OCI-LY1 (cell line): ENCODE measurements around the gene ENPP7.

Experiments
- H2AFZ ChIP-seq: fragments of 200-600 bp; sonication (generic), shearing (Covaris generic); 2 replicates; pipeline ENCODE4 v1.6.0; 2014; ENCODE audit warnings: antibody characterized with exemption, mild to moderate bottlenecking, low read length
- H3F3A ChIP-seq: fragments of 200-600 bp; sonication (generic), shearing (Covaris generic); 2 replicates; pipeline ENCODE4 v1.6.0; 2014; ENCODE audit warnings: mild to moderate bottlenecking, antibody characterized with exemption, low read length, moderate library complexity; ENCODE audit not compliant: insufficient read depth
- H3K27ac ChIP-seq: fragments of 200-600 bp; sonication (generic); 2 replicates; pipeline ENCODE4 v1.5.1; 2014; ENCODE audit warnings: low read length, mixed run types, mild to moderate bottlenecking, low read depth; ENCODE audit not compliant: poor library complexity, severe bottlenecking
- H3K27me3 ChIP-seq: fragments of 200-600 bp; sonication (generic); 2 replicates; pipeline ENCODE4 v1.6.0; 2014; ENCODE audit warnings: antibody characterized with exemption, mild to moderate bottlenecking, low read length, moderate library complexity; ENCODE audit not compliant: insufficient read depth
- H3K36me3 ChIP-seq: fragments of 200-600 bp; sonication (generic); 2 replicates; pipeline ENCODE4 v1.6.1; 2014; ENCODE audit warnings: mild to moderate bottlenecking, antibody characterized with exemption, low read length, moderate library complexity, mixed read lengths; ENCODE audit not compliant: insufficient read depth
- H3K4me1 ChIP-seq: fragments of 200-600 bp; sonication (generic); 2 replicates; pipeline ENCODE4 v1.5.1; 2014; ENCODE audit warnings: mild to moderate bottlenecking, low read length, moderate library complexity; ENCODE audit not compliant: insufficient read depth, severe bottlenecking
- H3K4me2 ChIP-seq: fragments of 200-600 bp; sonication (generic), shearing (Covaris generic); 2 replicates; pipeline ENCODE4 v1.6.1; 2014; ENCODE audit warnings: low read length
- H3K4me3 ChIP-seq: fragments of 200-600 bp; sonication (generic); 2 replicates; pipeline ENCODE4 v1.5.1; 2014; ENCODE audit warnings: low read length, low read depth, mild to moderate bottlenecking, mixed read lengths; ENCODE audit not compliant: poor library complexity, severe bottlenecking
- H3K79me2 ChIP-seq: fragments of 200-600 bp; shearing (Covaris generic); 2 replicates; pipeline ENCODE4 v1.6.1; 2016; ENCODE audit warnings: mixed run types, low read length, mixed read lengths; ENCODE audit not compliant: insufficient read depth
- H3K9ac ChIP-seq: fragments of 200-600 bp; sonication (generic), shearing (Covaris generic); 2 replicates; pipeline ENCODE4 v1.6.1; 2014; ENCODE audit warnings: mild to moderate bottlenecking, low read length, mixed read lengths
- H3K9me2 ChIP-seq: fragments of 200-600 bp; sonication (generic), shearing (Covaris generic); 2 replicates; pipeline ENCODE4 v1.6.1; 2014; ENCODE audit warnings: low read depth, mild to moderate bottlenecking, low read length, mixed read lengths
- H3K9me3 ChIP-seq: fragments of 200-600 bp; shearing (Covaris generic); 2 replicates; pipeline ENCODE4 v1.6.1; 2014; ENCODE audit warnings: low read length, mixed read lengths
- H4K20me1 ChIP-seq: fragments of 200-600 bp; sonication (generic), shearing (Covaris generic); 2 replicates; pipeline ENCODE4 v1.6.0; 2016; ENCODE audit warnings: mild to moderate bottlenecking, low read length; ENCODE audit not compliant: insufficient read depth
- CTCF ChIP-seq: fragments of 200-600 bp; sonication (generic), shearing (Covaris generic); IDR thresholded peaks from 2 replicates; pipeline ENCODE4 v1.5.1; 2017; ENCODE audit warnings: mild to moderate bottlenecking, antibody characterized with exemption, low read length, moderate library complexity, mixed read lengths
- EZH2 ChIP-seq: fragments of 200-600 bp; sonication (generic), shearing (Covaris generic); IDR thresholded peaks from 2 replicates; pipeline ENCODE4 v1.8.0; 2017; ENCODE audit warnings: borderline replicate concordance, mixed run types, mild to moderate bottlenecking, antibody characterized with exemption, low read length, moderate library complexity, mixed read lengths

ENPP7 gene

DNA sequence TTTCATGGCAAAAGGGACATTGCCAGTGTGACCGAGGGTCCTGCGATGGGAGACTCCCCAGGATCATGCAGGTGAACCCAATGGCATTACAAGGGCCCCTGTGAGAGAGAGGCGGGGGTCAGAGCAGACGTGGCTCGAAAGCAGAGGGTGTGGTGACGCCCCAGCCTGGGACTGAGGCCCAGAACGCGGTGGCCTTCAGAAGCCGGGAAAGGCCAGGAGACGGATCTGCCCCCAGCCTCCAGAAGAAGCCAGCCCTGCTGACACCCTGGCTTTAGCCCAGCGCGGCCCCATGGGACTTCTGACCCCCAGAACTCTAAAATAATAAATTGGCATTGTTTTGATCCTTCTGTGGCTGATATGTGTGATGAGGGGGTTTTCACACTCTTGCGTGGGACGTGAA lies 17.4 kb upstream of the ENPP7 start:
- H3K4me1 ChIP-seq: peaks cover 6% of the 10 kb centered on the region
- H3K9me2 ChIP-seq: no peaks in the 10 kb centered on the region
- no peak overlapping the region for H3K4me3 ChIP-seq
- no peaks in the 10 kb centered on the region for H3K79me2 ChIP-seq
- no peaks in the 10 kb centered on the region for H3K9me3 ChIP-seq
- no peak overlapping the region for H2AFZ ChIP-seq
- H3K4me2 ChIP-seq: no peak overlapping the region
- H3K36me3 ChIP-seq: no peaks in the 10 kb centered on the region
- no peaks in the 10 kb centered on the region for H3F3A ChIP-seq
- H3K27me3 ChIP-seq: no peaks in the 10 kb centered on the region; the same call in 1 of the 2 replicates
- no peak overlapping the region for H3K27ac ChIP-seq
- no peak for TF ChIP-seq EZH2
- TF ChIP-seq CTCF: no peak
- H4K20me1 ChIP-seq: no peaks in the 10 kb centered on the region
- no peak overlapping the region for H3K9ac ChIP-seq

DNA sequence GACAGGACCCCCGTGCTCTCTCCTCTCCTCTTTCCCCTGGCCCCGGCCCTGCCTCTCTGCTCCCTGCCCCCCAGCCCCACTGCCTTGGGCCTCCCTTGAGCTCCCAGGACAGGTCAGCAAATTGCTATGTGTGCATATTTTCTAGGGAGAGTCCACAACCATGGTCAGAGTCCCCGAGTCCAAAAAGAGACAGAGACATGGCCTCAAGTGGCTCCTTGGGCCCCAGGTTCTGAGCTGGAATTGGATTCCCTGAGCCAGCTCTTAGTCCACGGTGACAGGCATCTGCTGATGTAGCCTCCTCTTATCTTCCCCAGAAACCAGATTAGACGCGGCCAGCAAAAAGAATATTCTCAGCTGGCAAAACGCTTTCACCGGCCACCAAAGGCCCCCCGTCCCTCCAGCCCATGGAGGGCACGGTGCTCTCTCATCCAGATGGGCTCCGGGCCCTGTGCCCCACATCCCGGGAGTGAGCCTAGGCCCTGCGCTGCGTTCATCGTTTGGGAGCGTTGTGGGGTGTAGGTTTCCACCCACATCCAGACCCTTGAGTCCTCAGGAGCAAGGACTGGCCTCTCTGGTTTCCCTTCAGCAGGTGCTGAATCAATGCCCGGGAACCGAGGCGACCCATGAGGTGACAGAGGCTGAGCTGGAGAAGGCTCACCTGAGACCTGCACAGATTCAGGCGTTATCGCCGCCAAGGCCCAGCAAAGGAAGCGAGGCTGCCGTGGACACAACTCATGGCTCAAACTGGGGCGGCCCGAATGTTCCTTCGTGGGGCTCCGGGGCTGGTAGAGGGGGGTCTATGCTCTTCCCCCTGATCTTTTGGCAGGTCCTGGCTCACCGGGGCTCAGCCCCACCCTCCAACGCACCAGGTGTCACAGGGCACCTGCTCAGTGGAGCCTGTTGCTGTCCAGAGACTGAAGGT lies 16.3 kb upstream of the ENPP7 start:
- Histone ChIP-seq H3K4me2 (no peak overlapping the region), H2AFZ (no peak overlapping the region), H3K9me2 (no peaks in the 10 kb centered on the region), H3K4me1 (peaks cover 6% of the 10 kb centered on the region), H4K20me1 (no peaks in the 10 kb centered on the region), H3F3A (no peaks in the 10 kb centered on the region), H3K4me3 (no peak overlapping the region), H3K27ac (no peak overlapping the region), H3K27me3 (no peaks in the 10 kb centered on the region; the same call in 1 of the 2 replicates), H3K36me3 (no peaks in the 10 kb centered on the region), H3K9me3 (no peaks in the 10 kb centered on the region), H3K9ac (no peak overlapping the region), H3K79me2 (no peaks in the 10 kb centered on the region)
- TF ChIP-seq CTCF: no peak
- no peak for TF ChIP-seq EZH2

DNA sequence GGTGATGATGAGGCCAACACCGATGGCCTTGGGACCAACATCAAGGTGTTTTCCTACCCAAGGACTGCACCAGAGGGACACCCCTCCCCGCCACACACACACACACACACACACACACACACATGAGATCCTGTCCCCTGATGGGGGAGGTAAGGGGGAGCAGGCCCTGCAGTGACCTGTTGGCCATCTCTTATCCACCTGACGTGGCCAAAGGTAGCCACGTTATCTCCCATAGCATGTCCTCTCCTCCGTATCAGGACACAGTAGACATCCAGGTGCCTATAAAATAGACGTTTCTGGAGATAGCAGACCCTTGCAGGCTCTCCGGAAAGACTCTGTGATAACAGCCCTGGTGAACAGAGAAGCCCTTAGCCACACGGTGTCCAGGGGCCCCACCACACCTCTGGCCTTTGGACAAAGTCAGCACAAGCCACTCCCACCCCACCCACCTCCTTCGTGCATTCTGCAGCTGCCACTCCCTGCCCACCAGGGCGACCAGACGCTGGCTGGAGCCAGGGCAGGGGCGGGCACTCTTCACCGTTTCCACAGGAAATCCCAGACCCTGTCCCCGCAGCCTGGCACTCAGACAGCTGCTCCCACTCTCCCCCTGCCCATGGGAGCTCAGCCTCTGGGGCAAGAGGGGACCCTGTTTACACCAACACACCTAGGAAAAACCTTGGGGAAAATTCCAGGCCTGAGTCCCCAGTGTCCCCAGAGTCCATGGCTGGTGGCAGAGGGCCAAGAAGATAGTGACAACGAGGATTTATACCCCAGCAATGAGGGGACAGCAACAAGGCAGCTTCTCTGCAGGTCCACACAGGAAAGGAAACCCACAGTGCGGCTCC lies 15.4 kb upstream of the ENPP7 start:
- H4K20me1 ChIP-seq: no peaks in the 10 kb centered on the region
- no peaks in the 10 kb centered on the region for H3K9me2 ChIP-seq
- no peak overlapping the region for H3K4me2 ChIP-seq
- H3F3A ChIP-seq: no peaks in the 10 kb centered on the region
- no peak for TF ChIP-seq CTCF
- no peak for TF ChIP-seq EZH2
- no peaks in the 10 kb centered on the region for H3K36me3 ChIP-seq
- no peaks in the 10 kb centered on the region for H3K79me2 ChIP-seq
- no peaks in the 10 kb centered on the region; the same call in 1 of the 2 replicates for H3K27me3 ChIP-seq
- peaks cover 6% of the 10 kb centered on the region for H3K4me1 ChIP-seq
- no peak overlapping the region for H3K9ac ChIP-seq
- no peak overlapping the region for H2AFZ ChIP-seq
- no peaks in the 10 kb centered on the region for H3K9me3 ChIP-seq
- no peak overlapping the region for H3K27ac ChIP-seq
- H3K4me3 ChIP-seq: no peak overlapping the region
